Measurements from ENCODE around the gene LRRC8D. TPM values are rescaled to one million over a fixed set of nuclear protein-coding genes. Genes with fewer than 3 reads are reported as not detected.

Gene LRRC8D
- total RNA-seq, 2 donors from 2014 or later, result 35.8 to 42.7 TPM

GRCh38 chr1:89935235-89935634, 114.4 kb downstream of the LRRC8D start:
- Histone ChIP-seq H3K27me3 (no peaks in the 10 kb centered on the region), H3K27ac (no peak overlapping the region), H3K4me1 (no peaks in the 10 kb centered on the region), H3K4me3 (no peak overlapping the region), H3K36me3 (no peaks in the 10 kb centered on the region), H3K9ac (ENCODE audit: low read depth in 2 of 2, low read length in 2 of 2) (no peak overlapping the region), H3K9me3 (no peaks in the 10 kb centered on the region)
- no peak for DNase-seq
- intact Hi-C loops (cut with DNase I), result no loop called here
- TF ChIP-seq CTCF (IDR thresholded peaks at IDR 0.05), result no peak

- no peak overlapping the region for H3K4me3 ChIP-seq
- H3K9me3 ChIP-seq, result no peaks in the 10 kb centered on the region
- H3K9ac ChIP-seq (ENCODE audit: low read depth in 2 of 2, low read length in 2 of 2), result no peak overlapping the region
- no peaks in the 10 kb centered on the region for H3K36me3 ChIP-seq
- TF ChIP-seq CTCF (IDR thresholded peaks at IDR 0.05), result no peak
- no peak for DNase-seq
- H3K4me1 ChIP-seq, result no peaks in the 10 kb centered on the region
- no peak overlapping the region for H3K27ac ChIP-seq
- intact Hi-C loops (cut with DNase I), result no loop called here
- no peaks in the 10 kb centered on the region for H3K27me3 ChIP-seq
Measured at GRCh38 chr1:89936694-89937093, 115.9 kb downstream of the LRRC8D start.

- Histone ChIP-seq H3K9ac (ENCODE audit: low read depth in 2 of 2, low read length in 2 of 2) (no peak overlapping the region), H3K4me3 (no peak overlapping the region), H3K4me1 (peaks cover 3% of the 10 kb centered on the region), H3K9me3 (no peaks in the 10 kb centered on the region), H3K27me3 (no peaks in the 10 kb centered on the region), H3K27ac (no peak overlapping the region), H3K36me3 (no peaks in the 10 kb centered on the region)
- no peak for DNase-seq
- intact Hi-C loops (cut with DNase I), result no loop called here
- no peak for TF ChIP-seq CTCF (IDR thresholded peaks at IDR 0.05)
Measured at GRCh38 chr1:89938171-89939055, 117.6 kb downstream of the LRRC8D start.

GRCh38 chr1:89939059-89939570, 118.3 kb downstream of the LRRC8D start:
- intact Hi-C loops (cut with DNase I), result no loop called here
- no peak for DNase-seq
- no peak overlapping the region for H3K9ac ChIP-seq (ENCODE audit: low read depth in 2 of 2, low read length in 2 of 2)
- no peak overlapping the region for H3K4me3 ChIP-seq
- TF ChIP-seq CTCF (IDR thresholded peaks at IDR 0.05), result no peak
- no peaks in the 10 kb centered on the region for H3K36me3 ChIP-seq
- peaks cover 3% of the 10 kb centered on the region for H3K4me1 ChIP-seq
- no peaks in the 10 kb centered on the region for H3K9me3 ChIP-seq
- no peaks in the 10 kb centered on the region for H3K27me3 ChIP-seq
- no peak overlapping the region for H3K27ac ChIP-seq

GRCh38 chr1:89939693-89940438, 119.0 kb downstream of the LRRC8D start:
- Histone ChIP-seq H3K4me1 (peaks cover 3% of the 10 kb centered on the region), H3K36me3 (no peaks in the 10 kb centered on the region), H3K4me3 (no peak overlapping the region), H3K9me3 (no peaks in the 10 kb centered on the region), H3K27me3 (no peaks in the 10 kb centered on the region), H3K9ac (ENCODE audit: low read depth in 2 of 2, low read length in 2 of 2) (no peak overlapping the region), H3K27ac (no peak overlapping the region)
- intact Hi-C loops (cut with DNase I), result no loop called here
- TF ChIP-seq CTCF (IDR thresholded peaks at IDR 0.05), result no peak
- DNase-seq, result no peak
